Hippocampal formation (tissue), 2 donors: ENCODE results near the gene AP3B1.

Experiments used
- DNase-seq, 2 donors: peaks; one replicate each; lab custom pipeline; 2025; lab: John Stamatoyannopoulos, UW

AP3B1 gene

DNA sequence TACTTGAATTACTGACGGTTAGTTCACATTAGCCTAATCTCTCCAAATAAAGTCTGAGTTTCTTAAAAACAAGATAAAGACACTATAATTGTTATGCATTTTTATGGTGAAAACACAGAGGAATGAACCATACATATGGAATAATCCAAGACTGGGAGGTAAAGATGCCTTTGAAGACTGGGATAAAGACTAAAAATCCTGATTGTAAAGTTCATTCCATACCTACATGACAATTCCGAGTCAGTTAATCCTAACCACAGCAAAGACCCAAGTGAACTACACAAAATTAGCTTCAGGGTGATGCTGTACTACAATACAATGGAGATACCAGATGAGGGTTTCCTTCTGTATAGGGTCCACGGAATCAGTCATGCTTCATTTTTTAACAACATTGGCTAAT is 6.3 kb downstream of the AP3B1 start:
- DNase-seq, result no peak

DNA sequence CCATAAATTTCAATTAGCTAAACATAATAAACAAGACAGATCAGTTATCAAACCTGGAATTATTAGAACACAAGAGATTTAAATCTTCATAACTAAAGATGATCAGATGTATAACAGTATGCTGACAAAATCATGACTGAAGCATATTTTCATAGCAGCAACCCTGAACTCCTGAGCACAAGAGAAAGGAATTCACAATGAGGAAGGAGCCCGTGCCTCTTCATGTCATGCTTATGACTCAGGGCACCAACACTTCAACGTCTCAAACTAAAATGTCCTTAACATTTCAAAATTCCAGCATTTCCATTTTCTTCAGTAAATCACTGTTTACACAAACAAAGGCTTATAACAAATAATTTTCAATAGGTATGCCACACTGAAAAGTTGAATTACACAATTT is 6.7 kb downstream of the AP3B1 start:
- DNase-seq, result no peak

GRCh38 chr5:78287169-78287568 is 7.3 kb downstream of the AP3B1 start:
- no peak for DNase-seq

GRCh38 chr5:78286290-78286689 is 8.2 kb downstream of the AP3B1 start:
- no peak for DNase-seq

DNA sequence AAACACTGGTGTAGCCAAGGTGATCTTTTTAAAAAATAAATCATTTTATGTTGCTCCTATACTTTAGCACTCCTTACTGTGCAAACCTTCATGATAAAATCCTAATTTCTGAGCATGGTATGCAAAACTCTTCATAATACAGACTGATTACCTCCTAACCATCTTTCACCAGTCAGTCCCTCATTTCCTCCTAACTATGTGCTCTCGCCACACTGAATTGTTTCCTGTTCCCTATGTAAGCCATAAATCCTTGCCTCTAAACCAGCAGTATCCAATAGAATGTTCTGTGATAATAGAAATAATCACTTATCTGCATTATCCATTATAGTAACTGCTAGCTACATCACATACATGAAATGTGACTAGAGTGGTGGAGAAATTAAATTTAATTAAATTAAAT is 10.7 kb downstream of the AP3B1 start:
- DNase-seq, result no peak

DNA sequence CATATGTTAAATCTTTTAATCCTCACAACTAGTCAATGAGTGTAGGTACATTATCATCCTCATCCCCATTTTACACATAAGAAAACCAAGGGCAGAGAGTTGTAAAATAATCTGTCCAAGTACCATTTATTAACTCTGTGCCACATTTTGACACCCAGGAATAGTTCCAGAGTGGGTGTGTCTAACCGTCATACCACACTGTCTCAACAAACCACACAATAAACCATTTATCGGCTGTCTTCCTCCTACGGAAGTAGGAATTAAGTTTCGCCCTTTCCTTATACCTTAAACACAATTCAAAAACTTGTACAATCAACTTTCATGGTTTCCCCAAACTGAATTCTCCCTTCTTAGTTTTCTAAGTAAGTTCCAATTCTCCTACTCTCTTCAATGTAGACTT is 11.4 kb downstream of the AP3B1 start:
- no peak for DNase-seq

- DNase-seq, result peak in 1 of 2 donors; percentile 54
These were observed 14.2 kb downstream of the AP3B1 start for GRCh38 chr5:78280261-78280660.

DNA sequence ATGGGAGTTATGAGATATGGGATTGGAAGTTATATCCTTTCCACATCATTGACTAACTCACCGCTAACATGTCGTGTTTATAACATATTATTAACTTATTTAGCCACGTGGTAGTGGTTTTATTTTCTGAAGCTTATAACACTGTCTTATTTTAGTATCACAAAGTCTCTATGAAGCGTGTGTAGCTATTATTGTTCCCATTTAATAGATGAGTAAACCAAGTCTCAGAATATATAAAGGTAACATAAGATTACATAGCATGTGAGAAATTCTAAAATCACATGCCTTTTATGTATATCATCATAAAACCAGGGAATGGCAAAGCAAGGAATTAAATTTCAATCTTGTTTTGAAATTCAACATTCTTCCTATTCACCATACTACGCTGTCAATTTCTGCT is 15.3 kb downstream of the AP3B1 start:
- no peak for DNase-seq

DNA sequence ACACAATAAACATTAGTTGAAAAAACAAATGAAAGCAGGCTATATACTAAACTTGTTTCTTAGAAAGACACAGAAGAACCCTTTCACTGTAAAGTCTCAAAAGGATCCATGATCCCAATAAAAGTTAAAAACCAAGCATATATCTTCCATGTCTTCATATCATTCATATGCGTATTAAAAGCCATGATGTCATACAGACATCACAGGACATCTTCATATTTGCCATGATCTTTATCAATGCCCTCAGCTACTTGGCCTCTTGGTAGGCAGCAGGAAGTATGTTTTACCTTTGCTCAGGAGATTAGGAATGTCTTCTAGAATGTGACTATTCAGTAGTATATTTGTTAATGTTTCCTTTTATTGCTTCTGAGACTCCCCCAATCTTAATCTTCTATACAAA is 16.8 kb downstream of the AP3B1 start:
- DNase-seq, result no peak

- no peak for DNase-seq
These were observed 18.4 kb downstream of the AP3B1 start for GRCh38 chr5:78275998-78276543.

DNA sequence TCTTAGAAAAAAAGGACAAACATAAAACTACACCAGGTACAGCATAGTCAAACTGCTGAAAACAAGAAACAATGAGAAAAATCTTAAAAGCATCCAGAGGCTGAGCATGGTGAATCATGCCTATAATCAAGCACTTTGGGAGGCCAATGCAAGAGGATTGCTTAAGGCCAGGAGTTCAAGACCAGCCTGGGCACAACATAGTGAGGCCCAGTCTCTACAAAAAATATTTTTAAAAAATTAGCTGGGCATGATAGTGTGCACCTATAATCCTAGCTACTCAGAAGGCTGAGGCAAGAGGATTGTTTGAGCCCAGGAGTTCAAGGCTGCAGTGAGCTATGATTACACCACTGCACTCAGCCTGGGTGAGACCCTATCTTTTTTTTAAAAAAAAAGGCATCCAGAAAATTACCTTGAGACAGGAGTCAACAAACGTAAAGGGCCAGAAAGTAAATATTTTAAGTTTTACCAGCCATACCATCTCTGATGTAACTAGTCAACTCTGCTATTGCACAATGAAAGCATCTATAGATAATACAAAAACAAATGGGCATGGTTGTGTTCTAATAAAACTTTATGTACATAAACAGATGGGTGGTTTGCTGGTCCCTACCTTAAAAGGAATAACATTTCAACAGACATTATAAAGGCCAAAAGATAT is 19.8 kb downstream of the AP3B1 start:
- no peak for DNase-seq

- no peak for DNase-seq
These were observed 21.1 kb downstream of the AP3B1 start for GRCh38 chr5:78273436-78273835.

GRCh38 chr5:78271766-78272165 is 22.7 kb downstream of the AP3B1 start:
- DNase-seq, result no peak

DNA sequence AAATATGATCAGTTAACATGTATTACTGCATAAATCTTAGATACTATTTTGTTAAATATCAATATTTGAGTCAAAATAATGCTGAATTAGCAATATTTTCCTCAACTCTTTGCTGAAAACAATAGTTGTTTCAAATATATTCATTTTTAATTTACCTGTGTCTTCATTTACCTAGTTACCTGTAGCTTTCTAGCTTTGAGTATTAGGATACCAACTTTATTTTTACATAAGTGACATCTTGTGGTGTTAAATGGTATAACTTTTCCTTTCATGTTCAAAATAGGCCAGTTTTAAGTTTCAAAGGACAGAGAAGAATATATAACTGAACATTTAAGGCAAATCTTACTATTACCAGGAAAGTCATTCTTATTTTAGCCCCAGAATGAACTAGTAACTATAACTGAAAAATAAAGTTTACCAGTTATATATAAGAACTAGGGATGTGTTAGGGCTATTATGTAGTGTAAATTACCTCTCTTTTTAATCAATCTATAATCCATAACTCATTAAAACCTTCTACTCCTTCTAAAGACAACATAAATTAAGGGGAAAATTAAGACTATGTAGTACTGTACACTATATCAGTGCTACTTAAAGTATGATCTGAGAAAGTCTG is 25.3 kb downstream of the AP3B1 start:
- peak in 1 of 2 donors; percentile 26 for DNase-seq

- no peak for DNase-seq
These were observed 26.1 kb downstream of the AP3B1 start for GRCh38 chr5:78268356-78268755.

GRCh38 chr5:78265163-78265562 is 29.3 kb downstream of the AP3B1 start:
- no peak for DNase-seq

DNA sequence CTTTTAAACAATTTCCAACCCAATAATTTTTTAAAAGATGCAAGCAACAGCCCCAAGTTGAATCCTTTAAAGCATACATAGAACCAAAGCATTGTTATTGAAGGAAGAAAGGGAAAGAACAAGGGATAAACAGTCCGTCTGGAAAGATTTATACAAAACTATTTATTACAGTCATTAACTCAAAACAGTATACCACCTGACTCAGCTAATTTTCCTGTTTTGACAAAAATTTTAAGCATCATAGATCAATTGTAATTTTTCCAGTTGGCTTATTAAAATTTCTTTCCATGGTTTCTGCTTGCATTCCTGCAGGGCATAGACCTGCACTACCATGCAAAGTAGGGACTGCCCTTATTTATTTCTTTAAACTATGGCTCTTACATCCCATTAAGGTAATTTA is 29.9 kb downstream of the AP3B1 start:
- DNase-seq, result no peak

DNA sequence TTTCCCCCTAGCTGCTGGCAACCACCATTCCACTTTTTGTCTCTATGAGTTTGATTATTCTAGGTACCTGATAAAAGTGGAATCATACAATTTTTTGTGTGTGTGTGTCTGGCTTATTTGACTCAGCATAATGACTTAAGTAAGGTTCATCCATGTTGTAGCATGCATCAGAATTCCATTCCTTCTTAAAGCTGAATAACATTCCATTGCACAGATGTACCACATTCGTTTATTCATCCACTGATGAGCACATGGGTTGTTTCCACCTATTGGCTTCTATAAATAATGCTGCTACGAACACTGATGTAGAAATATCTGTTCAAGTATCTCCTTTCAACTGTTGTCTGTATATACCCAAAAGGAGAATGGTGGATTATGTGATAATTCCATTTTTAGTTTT is 33.7 kb downstream of the AP3B1 start:
- no peak for DNase-seq

- DNase-seq, result no peak
These were observed 41.3 kb downstream of the AP3B1 start for GRCh38 chr5:78253201-78253600.

DNA sequence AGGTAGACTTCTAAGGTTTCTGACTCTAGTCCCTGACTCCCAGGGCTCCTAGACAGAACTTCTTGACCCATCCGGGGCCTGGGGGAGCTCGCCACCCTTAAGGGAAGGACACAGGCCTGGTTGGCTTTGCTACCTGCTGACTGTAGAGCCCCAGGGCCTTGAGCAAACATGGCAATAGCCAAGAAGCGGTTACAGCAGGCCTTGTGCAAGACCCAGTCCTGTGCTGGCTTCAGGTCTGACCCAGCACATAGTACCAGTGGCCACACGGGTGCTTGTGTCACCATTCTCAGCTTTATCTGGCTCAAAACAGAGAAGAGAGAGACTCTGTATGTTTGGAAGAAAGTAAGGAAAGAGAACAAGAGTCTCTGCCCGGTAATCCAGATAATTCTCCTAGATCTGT is 41.8 kb downstream of the AP3B1 start:
- no peak for DNase-seq

DNA sequence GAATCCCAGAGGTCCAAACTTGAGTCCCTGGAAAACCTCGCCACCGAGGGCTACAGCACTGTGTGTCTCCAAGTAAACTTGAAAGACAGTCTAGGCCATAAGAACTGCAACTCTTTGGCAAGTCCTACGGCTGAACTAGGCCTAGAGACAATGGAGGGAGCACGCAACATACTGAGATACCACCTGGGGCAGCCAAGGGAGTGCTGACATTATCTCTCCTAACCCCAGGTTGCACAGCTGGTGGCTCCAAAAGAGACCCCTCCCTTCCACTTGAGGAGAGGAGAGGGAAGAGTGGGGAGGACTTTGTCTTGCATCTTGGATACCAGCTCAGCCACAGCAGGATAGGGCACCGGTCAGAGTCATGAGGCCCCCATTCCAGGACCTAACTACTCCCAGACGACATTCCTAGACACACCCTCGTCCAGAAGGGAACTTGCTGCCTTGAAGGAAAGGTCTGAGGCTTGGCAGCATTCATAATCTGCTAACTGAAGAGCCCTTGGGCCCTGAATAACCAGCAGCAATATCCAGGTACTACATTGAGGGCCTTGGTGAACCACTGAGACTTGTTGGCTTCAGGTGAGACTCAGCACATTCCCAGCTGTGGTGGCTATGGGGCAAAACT is 42.7 kb downstream of the AP3B1 start:
- DNase-seq, result no peak

GRCh38 chr5:78245136-78245535 is 49.4 kb downstream of the AP3B1 start:
- no peak for DNase-seq

DNA sequence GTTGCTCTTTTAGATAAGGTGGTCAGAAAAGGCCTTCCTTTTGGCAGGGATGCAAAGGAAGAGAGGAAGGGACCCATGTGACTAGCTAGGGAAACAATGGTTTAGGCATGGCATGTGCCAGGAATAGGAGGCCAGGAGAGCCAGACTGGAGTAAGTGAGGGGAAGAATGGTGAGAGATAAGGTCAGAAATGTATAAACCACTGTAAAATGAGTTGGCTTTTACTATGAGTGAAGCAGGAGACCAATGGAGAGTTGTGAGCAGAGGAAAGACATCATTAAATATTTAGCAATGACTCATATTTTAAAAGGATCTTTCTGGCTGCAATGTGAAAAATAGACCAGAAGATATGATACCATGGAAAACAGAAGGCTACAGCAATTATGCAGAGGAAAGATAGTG is 50.9 kb downstream of the AP3B1 start:
- DNase-seq, result no peak
